H9 (cell line): ENCODE results near the gene CXCR2. TPM values are rescaled to one million over a fixed set of nuclear protein-coding genes. Genes with fewer than 3 reads are reported as not detected.

ENCODE experiments used
- DNase-seq: peaks from one replicate; pipeline ENCODE4 v3.0.0-alpha.2; 2017
- H2AFZ ChIP-seq: one replicate; pipeline ENCODE4 v1.6.1; 2013; ENCODE audit warnings: mild to moderate bottlenecking, low read length, control low read depth, moderate library complexity
- H2AK5ac ChIP-seq: 2 replicates; pipeline ENCODE4 v1.6.1; 2013; ENCODE audit warnings: low read length, control low read depth, mixed read lengths; ENCODE audit not compliant: insufficient read length
- H2BK120ac ChIP-seq: one replicate; pipeline ENCODE4 v1.6.1; 2013; ENCODE audit warnings: low read depth, mild to moderate bottlenecking, low read length, control low read depth, inconsistent platforms; ENCODE audit not compliant: poor library complexity, severe bottlenecking
- H2BK12ac ChIP-seq: 2 replicates; pipeline ENCODE4 v1.6.1; 2013; ENCODE audit warnings: low read length, control low read depth, mixed read lengths, low read depth; ENCODE audit not compliant: insufficient read length
- H2BK15ac ChIP-seq: 2 replicates; pipeline ENCODE4 v1.6.1; 2013; ENCODE audit warnings: low read depth, low read length, control low read depth
- H2BK20ac ChIP-seq: one replicate; pipeline ENCODE4 v1.6.1; 2013; ENCODE audit warnings: low read depth, mild to moderate bottlenecking, low read length, control low read depth, inconsistent platforms; ENCODE audit not compliant: poor library complexity, severe bottlenecking
- H2BK5ac ChIP-seq: 2 replicates; pipeline ENCODE4 v1.6.1; 2013; ENCODE audit warnings: low read length, control low read depth, mixed read lengths; ENCODE audit not compliant: insufficient read length
- H3K14ac ChIP-seq: 2 replicates; pipeline ENCODE4 v1.6.1; 2013; ENCODE audit warnings: low read length, control low read depth; ENCODE audit not compliant: insufficient read depth
- H3K18ac ChIP-seq: 2 replicates; pipeline ENCODE4 v1.6.1; 2013; ENCODE audit warnings: low read depth, mild to moderate bottlenecking, mixed read lengths, low read length, control low read depth; ENCODE audit not compliant: insufficient read length
- H3K23ac ChIP-seq: 2 replicates; pipeline ENCODE4 v1.6.1; 2013; ENCODE audit warnings: low read length, control low read depth, mixed read lengths, low read depth; ENCODE audit not compliant: insufficient read length
- H3K23me2 ChIP-seq: 2 replicates; pipeline ENCODE4 v1.6.1; 2013; ENCODE audit warnings: low read depth, mild to moderate bottlenecking, mixed read lengths, low read length, control low read depth; ENCODE audit not compliant: insufficient read length, poor library complexity, severe bottlenecking
- H3K27ac ChIP-seq: 2 replicates; pipeline ENCODE4 v1.5.1; 2013; ENCODE audit warnings: low read length, control low read depth, mixed read lengths, low read depth; ENCODE audit not compliant: insufficient read length
- H3K27me3 ChIP-seq: 2 replicates; pipeline ENCODE4 v1.6.1; 2013; ENCODE audit warnings: low read length, control low read depth, inconsistent platforms; ENCODE audit not compliant: insufficient read depth
- H3K4ac ChIP-seq: 2 replicates; pipeline ENCODE4 v1.6.1; 2013; ENCODE audit warnings: low read depth, mild to moderate bottlenecking, control low read depth, inconsistent platforms, low read length, moderate library complexity
- H3K4me1 ChIP-seq: 2 replicates; pipeline ENCODE4 v1.6.1; 2013; ENCODE audit warnings: low read length, control low read depth, inconsistent platforms; ENCODE audit not compliant: insufficient read depth
- H3K4me2 ChIP-seq: 2 replicates; pipeline ENCODE4 v1.6.1; 2013; ENCODE audit warnings: low read length, control low read depth, mixed read lengths; ENCODE audit not compliant: insufficient read length, insufficient read depth
- H3K56ac ChIP-seq: 2 replicates; pipeline ENCODE4 v1.6.1; 2013; ENCODE audit warnings: low read depth, mild to moderate bottlenecking, mixed read lengths, low read length, control low read depth; ENCODE audit not compliant: insufficient read length
- H3K79me1 ChIP-seq: 2 replicates; pipeline ENCODE4 v1.6.1; 2013; ENCODE audit warnings: low read depth, mild to moderate bottlenecking, moderate library complexity, low read length, control low read depth, inconsistent platforms; ENCODE audit not compliant: insufficient read depth, poor library complexity, severe bottlenecking
- H3K79me2 ChIP-seq: 2 replicates; pipeline ENCODE4 v1.6.1; 2013; ENCODE audit warnings: low read length, control low read depth, inconsistent platforms; ENCODE audit not compliant: insufficient read depth
- H3K9ac ChIP-seq: 2 replicates; pipeline ENCODE4 v1.6.1; 2013; ENCODE audit warnings: low read length, control low read depth, mixed read lengths; ENCODE audit not compliant: insufficient read length; ENCODE audit errors: extremely low read depth
- H3K9me3 ChIP-seq: one replicate; pipeline ENCODE4 v1.6.1; 2013; ENCODE audit warnings: low read depth, low read length, inconsistent platforms; ENCODE audit not compliant: control insufficient read depth
- H3T11ph ChIP-seq: one replicate; pipeline ENCODE4 v1.6.1; 2013; ENCODE audit warnings: mild to moderate bottlenecking, low read length, control low read depth, inconsistent platforms
- H4K20me1 ChIP-seq: one replicate; pipeline ENCODE4 v1.6.1; 2013; ENCODE audit not compliant: control insufficient read depth, insufficient read length, insufficient read depth
- H4K5ac ChIP-seq: 2 replicates; pipeline ENCODE4 v1.6.1; 2013; ENCODE audit warnings: low read depth, mild to moderate bottlenecking, mixed read lengths, low read length, control low read depth; ENCODE audit not compliant: insufficient read length
- H4K8ac ChIP-seq: replicated peaks from 2 replicates; pipeline ENCODE4 v1.6.1; 2013; ENCODE audit warnings: low read length, control low read depth, mixed read lengths, low read depth; ENCODE audit not compliant: insufficient read length
- H4K91ac ChIP-seq: 2 replicates; pipeline ENCODE4 v1.6.1; 2013; ENCODE audit warnings: low read depth, mild to moderate bottlenecking, moderate library complexity, mixed read lengths, low read length, control low read depth; ENCODE audit not compliant: insufficient read length
- H3K27ac Mint-ChIP-seq, 3 experiments: 2 replicates in 2 of 3; 3 replicates in 1 of 3; pipeline ENCODE4 v1.8.0; 2020 to 2021; ENCODE audit warnings: mixed read lengths in 3 of 3, mild to moderate bottlenecking in 1 of 3, moderate library complexity in 1 of 3
- H3K27me3 Mint-ChIP-seq: 2 replicates; pipeline ENCODE4 v1.8.0; 2021; ENCODE audit warnings: low read depth, mild to moderate bottlenecking, moderate library complexity, mixed read lengths
- H3K36me3 Mint-ChIP-seq, 3 experiments: 2 replicates in 2 of 3; 3 replicates in 1 of 3; pipeline ENCODE4 v1.8.0; 2020 to 2021; ENCODE audit warnings: low read depth in 3 of 3, mixed read lengths in 3 of 3; ENCODE audit not compliant: insufficient read depth in 1 of 3
- H3K4me1 Mint-ChIP-seq, 2 experiments: 2 replicates each; pipeline ENCODE4 v1.8.0; 2020; ENCODE audit warnings: mixed read lengths in 2 of 2
- H3K4me3 Mint-ChIP-seq, 2 experiments: 2 replicates in 1 of 2; 3 replicates in 1 of 2; pipeline ENCODE4 v1.8.0; 2020 to 2021; ENCODE audit warnings: mild to moderate bottlenecking in 2 of 2, mixed read lengths in 2 of 2, moderate library complexity in 1 of 2
- H3K9me3 Mint-ChIP-seq, 2 experiments: 2 replicates in 1 of 2; 3 replicates in 1 of 2; pipeline ENCODE4 v1.8.0; 2020; ENCODE audit warnings: mild to moderate bottlenecking in 2 of 2, mixed read lengths in 2 of 2, moderate library complexity in 1 of 2
- CTCF ChIP-seq: fragments of 200-600 bp; sonication (generic); conservative IDR thresholded peaks from 3 replicates; pipeline ENCODE4 v1.8.0; 2021; ENCODE audit warnings: antibody characterized with exemption, mild to moderate bottlenecking
- WGBS: extraction: QIAGEN DNeasy Blood & Tissue Kit; methylation state at CpG from one replicate; pipeline ENCODE4 v1.1.7; 2013; ENCODE audit warnings: missing lambda C conversion rate, low lambda C conversion rate, mixed read lengths; ENCODE audit not compliant: insufficient read length; ENCODE audit errors: extremely low coverage; 5-methylcytosine and 5-hydroxymethylcytosine counted together
- total RNA-seq: library from RNA; stranded (reverse); gene quantifications from 2 replicates; pipeline ENCODE4 v1.2.1, GENCODE V29; 2021

CXCR2 gene
- total RNA-seq, 1 experiment from 2014 or later, result 0.59 TPM

- Histone ChIP-seq H3K9me3 (no peaks in the 10 kb centered on the region), H4K5ac (no peak overlapping the region), H3K27ac (no peak overlapping the region), H2AFZ (no peak overlapping the region), H3K14ac (no peak overlapping the region), H3K4me2 (no peak overlapping the region), H2BK120ac (no peak overlapping the region), H3K9ac (no peak overlapping the region), H3K23me2 (no peaks in the 10 kb centered on the region), H3K18ac (no peak overlapping the region), H3K4ac (no peak overlapping the region), H2BK15ac (no peak overlapping the region), H2BK12ac (no peak overlapping the region), H3K27me3 (no peaks in the 10 kb centered on the region), H2BK20ac (no peak overlapping the region), H3K4me1 (no peaks in the 10 kb centered on the region), H4K8ac (no peak overlapping the region), H3K79me1 (no peaks in the 10 kb centered on the region), H2AK5ac (no peak overlapping the region), H4K91ac (no peak overlapping the region), H3T11ph (no peak overlapping the region), H2BK5ac (no peak overlapping the region), H3K79me2 (no peaks in the 10 kb centered on the region), H4K20me1 (no peaks in the 10 kb centered on the region), H3K56ac (no peak overlapping the region), H3K23ac (no peak overlapping the region)
- Mint-ChIP-seq H3K27me3 (peaks cover 18% of the 10 kb centered on the region), H3K27ac (no peak overlapping the region), H3K4me3 (no peak overlapping the region), H3K36me3 (no peaks in the 10 kb centered on the region; a peak in 1 of 7 replicates), H3K4me1 (0 out of 4 replicates have a peak, but pooled peaks cover 0 to 3% of the 10 kb centered on the region in 2 experiments), H3K9me3 (peaks cover 14% of the 10 kb centered on the region in 2 experiments)
- TF ChIP-seq CTCF, result no peak
- no CpG with 5 or more reads among the region's 9 CpGs for WGBS
- no peak for DNase-seq
Measured at GRCh38 chr2:218180467-218181114, 54.8 kb downstream of the CXCR2 start.
